Naive thymus-derived CD4-positive, alpha-beta T cell (primary cell): ENCODE measurements around the gene LGMN. TPM values are rescaled to one million over a fixed set of nuclear protein-coding genes. Genes with fewer than 3 reads are reported as not detected.
A peak's percentile ranks its signal among the peaks of the same experiment; 100 is the strongest.

Source experiments
- ATAC-seq: fragments of 150-1000 bp; cut with Tn5 transposase; 2 replicates; pipeline ENCODE4 v1.10.0; 2021; ENCODE audit warnings: mild to moderate bottlenecking, moderate library complexity
- CTCF ChIA-PET: fragments of 350-600 bp; sonication (Branson Sonifier 250); formaldehyde crosslinking; loops from one replicate; lab custom pipeline; 2021; ENCODE audit warnings: antibody characterized with exemption; lab: Charles Lee
- POLR2A ChIA-PET: fragments of 350-600 bp; sonication (Branson Sonifier 250); formaldehyde crosslinking; loops from one replicate; lab custom pipeline; 2021; ENCODE audit warnings: antibody characterized with exemption, inconsistent platforms; lab: Charles Lee
- DNase-seq, 9 donors: peaks; one replicate each; pipeline versions ENCODE4 v3.0.0 to v3.0.0-alpha.2; 2020 to 2022; ENCODE audit warnings: mixed read lengths in 1 of 9
- H3K27ac ChIP-seq: one replicate; pipeline ENCODE4 v1.7.0; 2013; ENCODE audit warnings: mild to moderate bottlenecking, low read depth, low read length, moderate library complexity
- H3K27me3 ChIP-seq, 2 donors: one replicate each; pipeline ENCODE4 v1.7.0; 2013; ENCODE audit warnings: low read length in 2 of 2, mild to moderate bottlenecking in 2 of 2, moderate library complexity in 2 of 2; ENCODE audit not compliant: control insufficient read depth in 2 of 2, insufficient read depth in 2 of 2
- H3K36me3 ChIP-seq, 3 experiments: 1 replicate in 2 of 3; 2 replicates in 1 of 3; pipeline ENCODE4 v1.7.0; 2013; ENCODE audit warnings: low read length in 3 of 3, mild to moderate bottlenecking in 3 of 3, moderate library complexity in 1 of 3; ENCODE audit not compliant: insufficient read depth in 3 of 3, control insufficient read depth in 2 of 3
- H3K4me1 ChIP-seq, 2 donors: one replicate each; pipeline ENCODE4 v1.7.0; 2013; ENCODE audit warnings: low read length in 2 of 2, mild to moderate bottlenecking in 2 of 2, moderate library complexity in 1 of 2; ENCODE audit not compliant: control insufficient read depth in 2 of 2, insufficient read depth in 2 of 2
- H3K4me3 ChIP-seq: 2 replicates; pipeline ENCODE4 v1.7.0; 2013; ENCODE audit warnings: mild to moderate bottlenecking, low read length
- H3K9me3 ChIP-seq, 3 experiments: 1 replicate in 2 of 3; 2 replicates in 1 of 3; pipeline ENCODE4 v1.7.0; 2013; ENCODE audit warnings: low read length in 3 of 3; ENCODE audit not compliant: control insufficient read depth in 2 of 3
- H3K27ac Mint-ChIP-seq, 9 donors: one replicate each; pipeline ENCODE4 v1.8.0; 2020 to 2022; ENCODE audit warnings: mixed read lengths in 9 of 9, mild to moderate bottlenecking in 8 of 9, moderate library complexity in 5 of 9, inconsistent platforms in 2 of 9
- H3K27me3 Mint-ChIP-seq, 5 donors: one replicate each; pipeline ENCODE4 v1.8.0; 2021 to 2022; ENCODE audit warnings: mixed read lengths in 5 of 5, mild to moderate bottlenecking in 1 of 5
- H3K36me3 Mint-ChIP-seq, 5 donors: one replicate each; pipeline ENCODE4 v1.8.0; 2020 to 2022; ENCODE audit warnings: mixed read lengths in 5 of 5, mild to moderate bottlenecking in 3 of 5, inconsistent platforms in 1 of 5
- H3K4me1 Mint-ChIP-seq, 7 donors: one replicate each; pipeline ENCODE4 v1.8.0; 2020 to 2022; ENCODE audit warnings: mixed read lengths in 7 of 7, mild to moderate bottlenecking in 3 of 7, inconsistent platforms in 1 of 7
- H3K4me3 Mint-ChIP-seq, 10 donors: one replicate each; pipeline ENCODE4 v1.8.0; 2020 to 2022; ENCODE audit warnings: mild to moderate bottlenecking in 10 of 10, mixed read lengths in 10 of 10, moderate library complexity in 6 of 10, inconsistent platforms in 2 of 10
- H3K9me3 Mint-ChIP-seq, 11 donors: one replicate each; pipeline ENCODE4 v1.8.0; 2020 to 2022; ENCODE audit warnings: mixed read lengths in 11 of 11, mild to moderate bottlenecking in 4 of 11, inconsistent platforms in 1 of 11, moderate library complexity in 1 of 11
- intact Hi-C, 2 donors: fragments of 100-400 bp; cut with micrococcal nuclease; formaldehyde crosslinking; loops; one replicate each; pipeline ENCODE4 v1.15.1; 2023
- polyA plus RNA-seq, 2 donors: library from polyadenylated mRNA; unstranded; fragments of 300-500 nt; fragmentation: Illumina TruSeq; gene quantifications; one replicate each; pipeline ENCODE4 v1.2.3, GENCODE V29; 2021
- total RNA-seq, 6 experiments: library from RNA in 5 of 6; stranded (reverse) in 5 of 6; gene quantifications; 1 replicate in 5 of 6; 2 replicates in 1 of 6; pipeline ENCODE4 v1.2.3 and lab custom pipeline; 2021 to 2026

The LGMN gene
- total and polyA plus RNA-seq, 7 experiments from 2014 or later: 8.7 to 28.7 (median 25.2) TPM

- Mint-ChIP-seq H3K4me3 (peak overlapping the region in 8 of 10 donors; percentile 27 to 82 (median 54)), H3K36me3 (peaks cover 6 to 66% (median 60%) of the 10 kb centered on the region in 5 donors), H3K27ac (peak overlapping the region; percentile 4 to 95 (median 88)), H3K27me3 (no peaks in the 10 kb centered on the region), H3K4me1 (peaks cover 56 to 98% (median 89%) of the 10 kb centered on the region in 7 donors), H3K9me3 (no peaks in the 10 kb centered on the region)
- Histone ChIP-seq H3K27ac (peak overlapping the region; percentile 36), H3K4me1 (peaks cover 0 to 49% of the 10 kb centered on the region in 2 donors), H3K4me3 (no peak overlapping the region), H3K27me3 (no peaks in the 10 kb centered on the region), H3K36me3 (peaks cover 4 to 91% (median 25%) of the 10 kb centered on the region in 3 experiments), H3K9me3 (no peaks in the 10 kb centered on the region)
- intact Hi-C loops: no loop called here
- no peak for DNase-seq
- ATAC-seq: no peak
- POLR2A ChIA-PET: interaction anchor here (0.9 to 4.5 kb wide), 3 partner anchors 13 to 48 kb away, joined by 3 to 47 read pairs (median 4); no protein-coding TSS in a partner anchor
- CTCF ChIA-PET: interaction anchor here (1.0 to 1.7 kb wide), 3 partner anchors 14 to 63 kb away, joined by 3 to 6 read pairs (median 5); no protein-coding TSS in a partner anchor
These were observed 82.2 kb downstream of the LGMN start for GRCh38 chr14:92666251-92666650.

- Mint-ChIP-seq H3K27ac (peak overlapping the region in 8 of 9 donors; percentile 68 to 95 (median 89)), H3K4me1 (peaks cover 50 to 98% (median 89%) of the 10 kb centered on the region in 7 donors), H3K36me3 (peaks cover 6 to 69% (median 59%) of the 10 kb centered on the region in 5 donors), H3K27me3 (no peaks in the 10 kb centered on the region), H3K4me3 (peak overlapping the region in 9 of 10 donors; percentile 25 to 82 (median 52)), H3K9me3 (no peaks in the 10 kb centered on the region)
- intact Hi-C loops: loop anchor here in 1 of 2 donors (1.0 kb wide), 1 partner anchor 11 kb away; no protein-coding TSS in a partner anchor
- no peak overlapping the region for H3K4me3 ChIP-seq
- H3K4me1 ChIP-seq: peaks cover 3 to 50% of the 10 kb centered on the region in 2 donors
- H3K27ac ChIP-seq: peak overlapping the region; percentile 36
- no peak for DNase-seq
- no peaks in the 10 kb centered on the region for H3K27me3 ChIP-seq
- ATAC-seq: peak; percentile 74
- ChIA-PET POLR2A (interaction anchor here (0.9 to 4.5 kb wide), 3 partner anchors 12 to 47 kb away, joined by 3 to 47 read pairs (median 4); no protein-coding TSS in a partner anchor), CTCF (interaction anchor here (0.7 to 1.7 kb wide), 3 partner anchors 13 to 52 kb away, joined by 3 to 6 read pairs (median 5); no protein-coding TSS in a partner anchor)
- H3K9me3 ChIP-seq: no peaks in the 10 kb centered on the region
- H3K36me3 ChIP-seq: peaks cover 4 to 91% (median 29%) of the 10 kb centered on the region in 3 experiments
These were observed 82.7 kb downstream of the LGMN start for GRCh38 chr14:92665661-92666110.

- CTCF ChIA-PET: no interaction called here
- Mint-ChIP-seq H3K9me3 (no peaks in the 10 kb centered on the region), H3K27me3 (no peaks in the 10 kb centered on the region), H3K27ac (peak overlapping the region in 7 of 9 donors; percentile 8 to 99 (median 52)), H3K4me3 (peak overlapping the region in 7 of 10 donors; percentile 4 to 64 (median 51)), H3K36me3 (peaks cover 11 to 75% (median 73%) of the 10 kb centered on the region in 5 donors), H3K4me1 (peaks cover 52 to 98% (median 89%) of the 10 kb centered on the region in 7 donors)
- Histone ChIP-seq H3K27ac (peak overlapping the region; percentile 19), H3K9me3 (no peaks in the 10 kb centered on the region), H3K36me3 (peaks cover 11 to 92% (median 44%) of the 10 kb centered on the region in 3 experiments), H3K27me3 (no peaks in the 10 kb centered on the region), H3K4me1 (peaks cover 9 to 60% of the 10 kb centered on the region in 2 donors), H3K4me3 (no peak overlapping the region)
- intact Hi-C loops: no loop called here
- DNase-seq: no peak
- no peak for ATAC-seq
- POLR2A ChIA-PET: interaction anchor here (0.8 kb wide), 1 partner anchor 54 kb away, joined by 3 read pairs; no protein-coding TSS in a partner anchor
These were observed 85.4 kb downstream of the LGMN start for GRCh38 chr14:92663049-92663448.

- H3K36me3 ChIP-seq: peaks cover 7 to 91% (median 28%) of the 10 kb centered on the region in 3 experiments
- H3K27me3 Mint-ChIP-seq: no peaks in the 10 kb centered on the region
- CTCF ChIA-PET: interaction anchor here (1.0 to 2.8 kb wide), 3 partner anchors 8 to 47 kb away, joined by 3 to 11 read pairs (median 6); no protein-coding TSS in a partner anchor
- H3K4me1 ChIP-seq: peaks cover 21 to 70% of the 10 kb centered on the region in 2 donors
- no peak overlapping the region for H3K4me3 ChIP-seq
- intact Hi-C loops: no loop called here
- H3K9me3 Mint-ChIP-seq: no peaks in the 10 kb centered on the region
- H3K9me3 ChIP-seq: no peaks in the 10 kb centered on the region
- H3K27ac ChIP-seq: peak overlapping the region; percentile 90
- H3K4me3 Mint-ChIP-seq: peak overlapping the region in 7 of 10 donors; percentile 25 to 100 (median 60)
- POLR2A ChIA-PET: interaction anchor here (1.3 to 20.6 kb wide), 3 partner anchors 7 to 43 kb away, joined by 4 to 341 read pairs (median 8); no protein-coding TSS in a partner anchor
- H3K4me1 Mint-ChIP-seq: peaks cover 64 to 100% (median 92%) of the 10 kb centered on the region in 7 donors
- peaks cover 17 to 76% (median 71%) of the 10 kb centered on the region in 5 donors for H3K36me3 Mint-ChIP-seq
- peak overlapping the region in 8 of 9 donors; percentile 64 to 99 (median 93) for H3K27ac Mint-ChIP-seq
- ATAC-seq (no peak), DNase-seq (no peak)
- H3K27me3 ChIP-seq: no peaks in the 10 kb centered on the region
These were observed 87.9 kb downstream of the LGMN start for GRCh38 chr14:92660571-92660970.

- CTCF ChIA-PET: interaction anchor here (0.5 to 2.8 kb wide), 4 partner anchors 7 to 47 kb away, joined by 3 to 11 read pairs (median 4); no protein-coding TSS in a partner anchor
- peak overlapping the region in 8 of 9 donors; percentile 64 to 99 (median 93) for H3K27ac Mint-ChIP-seq
- DNase-seq (no peak), ATAC-seq (peak; percentile 69)
- H3K9me3 Mint-ChIP-seq: no peaks in the 10 kb centered on the region
- no peaks in the 10 kb centered on the region for H3K27me3 Mint-ChIP-seq
- Histone ChIP-seq H3K4me3 (no peak overlapping the region), H3K9me3 (no peaks in the 10 kb centered on the region), H3K4me1 (peaks cover 27 to 69% of the 10 kb centered on the region in 2 donors), H3K27ac (peak overlapping the region; percentile 90), H3K27me3 (no peaks in the 10 kb centered on the region), H3K36me3 (peaks cover 7 to 89% (median 28%) of the 10 kb centered on the region in 3 experiments)
- POLR2A ChIA-PET: interaction anchor here (0.8 to 20.6 kb wide), 6 partner anchors 8 to 73 kb away, joined by 3 to 341 read pairs (median 4); no protein-coding TSS in a partner anchor
- H3K4me1 Mint-ChIP-seq: peaks cover 67 to 100% (median 94%) of the 10 kb centered on the region in 7 donors
- peaks cover 20 to 79% (median 75%) of the 10 kb centered on the region in 5 donors for H3K36me3 Mint-ChIP-seq
- intact Hi-C loops: loop anchor here in 1 of 2 donors (1.0 to 10.0 kb wide), 3 partner anchors 9 to 1245 kb away; partner anchors contain the start of gene CCDC88C
- H3K4me3 Mint-ChIP-seq: peak overlapping the region in 9 of 10 donors; percentile 12 to 100 (median 60)
These were observed 88.5 kb downstream of the LGMN start for GRCh38 chr14:92659765-92660561.
